ACHN (cell line): Measurements from ENCODE around the gene VPS37B.

Source experiments
- DNase-seq: peaks from one replicate; pipeline ENCODE4 v3.0.0-alpha.2; 2015
- in situ Hi-C: cut with HindIII; loops from 2 replicates; pipeline ENCODE4 v1.10.0; 2017; ENCODE audit warnings: low sequenced_read_pairs, low pct_ligation_motif_present, low pct_unique_long_range_greater_than_20kb

Gene VPS37B

GRCh38 chr12:122870867-122871664, 24.9 kb downstream of the VPS37B start:
- DNase-seq = no peak
- in situ Hi-C loops = no loop called here

GRCh38 chr12:122870163-122870842, 25.6 kb downstream of the VPS37B start:
- no peak for DNase-seq
- in situ Hi-C loops = no loop called here

- in situ Hi-C loops = no loop called here
- no peak for DNase-seq
Measured at GRCh38 chr12:122869207-122869973, 26.5 kb downstream of the VPS37B start.

- DNase-seq = no peak
- in situ Hi-C loops = no loop called here
Measured at GRCh38 chr12:122868471-122869177, 27.3 kb downstream of the VPS37B start.

- in situ Hi-C loops = no loop called here
- peak; percentile 43 for DNase-seq
Measured at GRCh38 chr12:122867691-122868461, 28.0 kb downstream of the VPS37B start.

GRCh38 chr12:122866950-122867607, 28.8 kb downstream of the VPS37B start:
- in situ Hi-C loops = no loop called here
- no peak for DNase-seq

- in situ Hi-C loops = no loop called here
- DNase-seq = no peak
Measured at GRCh38 chr12:122866379-122866778, 29.5 kb downstream of the VPS37B start.

GRCh38 chr12:122865268-122866231, 30.4 kb downstream of the VPS37B start:
- DNase-seq = peak; percentile 68
- in situ Hi-C loops = no loop called here

GRCh38 chr12:122864894-122865253, 31.1 kb downstream of the VPS37B start:
- DNase-seq = no peak
- in situ Hi-C loops = no loop called here

GRCh38 chr12:122862872-122863701, 32.8 kb downstream of the VPS37B start:
- in situ Hi-C loops = no loop called here
- no peak for DNase-seq

- in situ Hi-C loops = no loop called here
- no peak for DNase-seq
Measured at GRCh38 chr12:122862110-122862634, 33.8 kb downstream of the VPS37B start.

- no peak for DNase-seq
- in situ Hi-C loops = no loop called here
Measured at GRCh38 chr12:122861587-122861970, 34.3 kb downstream of the VPS37B start.

GRCh38 chr12:122860854-122861586, 34.9 kb downstream of the VPS37B start:
- DNase-seq = no peak
- in situ Hi-C loops = no loop called here

- DNase-seq = peak; percentile 83
- in situ Hi-C loops = no loop called here
Measured at GRCh38 chr12:122860040-122860853, 35.7 kb downstream of the VPS37B start.
